Right ventricle myocardium superior (tissue), 1 donor: ENCODE measurements around the gene KLHL3. TPM values are rescaled to one million over a fixed set of nuclear protein-coding genes. Genes with fewer than 3 reads are reported as not detected.

Experiments used
- ATAC-seq: fragments of 200-7000 bp; cut with Tn5 transposase; one replicate; pipeline ENCODE4 v1.9.1; 2020; ENCODE audit warnings: mild to moderate bottlenecking; ENCODE audit not compliant: poor library complexity
- DNase-seq: peaks from one replicate; pipeline ENCODE4 v3.0.0-alpha.2; 2020
- intact Hi-C: fragments of 100-400 bp; cut with DNase I; formaldehyde crosslinking; loops from one replicate; pipeline ENCODE4 v1.11.2; 2022
- total RNA-seq: library from RNA; stranded (reverse); fragmentation: NEBNext Ultra II Directional; extraction: Animal tissue kit (Norgen Biotek cat#: 25700); gene quantifications from one replicate; pipeline ENCODE4 v1.2.1, GENCODE V29; 2021
- donor health status: DM: no; HTN: yes; CAD: no; lungs with severe emphysema.

KLHL3 gene
- total RNA-seq, 1 donor from 2014 or later, result 22.3 TPM

DNA sequence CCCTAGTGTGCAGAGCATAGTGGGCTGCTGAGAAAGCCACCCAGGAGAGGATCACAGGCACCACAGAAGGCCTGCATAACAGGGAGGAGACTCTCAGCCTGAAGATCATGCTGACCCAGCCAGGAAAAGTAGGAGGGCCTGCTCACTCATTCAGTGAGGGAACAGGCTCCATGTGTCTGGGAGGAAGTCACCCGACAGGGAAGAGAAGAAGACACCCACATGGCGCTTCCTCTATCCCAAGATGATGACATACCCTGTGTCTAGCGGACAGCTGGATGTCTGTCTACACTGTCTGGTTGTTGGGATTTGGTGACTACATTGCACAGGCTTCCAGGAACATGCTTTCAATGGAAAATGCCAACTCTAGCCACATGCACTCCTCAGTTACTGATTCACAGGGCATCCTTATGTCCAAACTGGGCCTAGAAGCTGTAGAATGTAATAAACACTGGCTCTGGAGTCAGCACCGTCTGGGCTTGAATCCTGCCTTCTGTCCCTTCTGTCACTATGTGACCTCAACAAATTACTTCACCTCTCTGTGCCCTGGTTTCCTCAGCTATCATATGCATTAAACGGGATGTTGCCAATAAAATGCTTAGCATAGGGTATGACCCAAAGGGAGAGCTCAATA lies 47.6 kb downstream of the KLHL3 start:
- DNase-seq, result no peak
- no peak for ATAC-seq
- intact Hi-C loops, result no loop called here

- ATAC-seq (no peak), DNase-seq (no peak)
- intact Hi-C loops, result no loop called here
Observed at GRCh38 chr5:137684761-137685160, 51.1 kb downstream of the KLHL3 start.

DNA sequence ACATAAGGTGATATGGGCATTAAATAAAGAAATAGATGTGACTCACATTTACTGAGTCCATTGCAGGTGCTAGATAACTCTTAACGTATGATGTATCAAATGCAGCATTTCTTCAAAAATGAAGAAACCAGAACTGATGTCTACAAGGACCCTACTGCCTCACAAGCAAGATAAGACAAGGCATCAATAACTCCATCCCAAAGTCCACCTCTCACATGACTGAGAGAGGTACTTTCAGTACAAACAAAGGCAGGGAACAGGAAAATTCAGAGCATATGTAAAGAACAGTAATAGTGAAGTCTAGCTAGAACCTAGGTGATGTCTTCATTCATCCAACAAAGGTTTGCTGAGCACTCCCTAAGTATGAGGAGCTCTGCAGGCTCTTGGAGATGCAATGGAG lies 54.7 kb downstream of the KLHL3 start:
- DNase-seq (no peak), ATAC-seq (no peak)
- intact Hi-C loops, result no loop called here

GRCh38 chr5:137679910-137680309 lies 56.0 kb downstream of the KLHL3 start:
- intact Hi-C loops, result no loop called here
- DNase-seq (no peak), ATAC-seq (no peak)

GRCh38 chr5:137679195-137679594 lies 56.7 kb downstream of the KLHL3 start:
- ATAC-seq (no peak), DNase-seq (peak; percentile 38)
- intact Hi-C loops, result no loop called here

- ATAC-seq (no peak), DNase-seq (no peak)
- intact Hi-C loops, result no loop called here
Observed at GRCh38 chr5:137672881-137673280, 63.0 kb downstream of the KLHL3 start.

DNA sequence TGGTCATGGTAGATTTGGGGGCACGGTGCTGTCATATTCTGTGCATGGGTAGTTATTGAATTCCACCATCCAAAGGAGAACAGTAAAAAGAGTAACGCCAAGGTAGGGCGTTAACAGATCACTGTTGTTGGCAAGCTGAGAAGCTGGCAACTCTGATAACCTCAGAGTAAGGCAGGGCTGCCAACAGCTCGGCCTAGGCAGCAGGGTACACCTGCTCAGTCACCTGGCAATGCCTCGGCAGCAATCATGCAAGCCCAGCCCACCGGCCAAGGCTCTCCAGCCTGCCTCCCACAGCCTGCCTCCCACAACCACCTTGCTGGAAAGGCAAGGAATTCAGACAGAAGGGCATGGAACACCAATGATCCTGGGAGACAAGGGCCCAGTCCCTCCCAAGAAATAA lies 63.9 kb downstream of the KLHL3 start:
- peak; percentile 38 for ATAC-seq

DNA sequence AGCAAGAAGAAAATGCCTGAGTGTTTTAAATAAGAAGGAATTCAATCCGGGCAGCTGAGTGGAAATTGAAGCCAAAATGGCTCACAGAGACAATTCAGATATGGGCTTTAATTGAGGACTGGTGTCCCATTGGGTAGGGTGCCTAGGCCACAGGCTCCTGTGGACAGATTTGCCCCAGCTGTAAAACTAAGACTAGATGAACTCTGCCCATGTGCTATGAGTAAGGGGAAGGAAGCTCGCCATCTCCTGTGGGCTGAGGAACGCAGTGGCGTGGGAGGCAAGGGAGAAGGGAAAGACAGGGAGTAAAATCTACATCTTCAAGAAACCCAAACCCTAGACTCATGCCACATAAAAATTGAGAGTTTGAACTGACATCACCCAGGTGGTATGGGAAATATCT lies 66.1 kb downstream of the KLHL3 start:
- intact Hi-C loops, result no loop called here
- DNase-seq (no peak), ATAC-seq (no peak)

More for the DNA sequence above, 63.9 kb downstream of the KLHL3 start:
- no peak for DNase-seq
- intact Hi-C loops, result no loop called here

DNA sequence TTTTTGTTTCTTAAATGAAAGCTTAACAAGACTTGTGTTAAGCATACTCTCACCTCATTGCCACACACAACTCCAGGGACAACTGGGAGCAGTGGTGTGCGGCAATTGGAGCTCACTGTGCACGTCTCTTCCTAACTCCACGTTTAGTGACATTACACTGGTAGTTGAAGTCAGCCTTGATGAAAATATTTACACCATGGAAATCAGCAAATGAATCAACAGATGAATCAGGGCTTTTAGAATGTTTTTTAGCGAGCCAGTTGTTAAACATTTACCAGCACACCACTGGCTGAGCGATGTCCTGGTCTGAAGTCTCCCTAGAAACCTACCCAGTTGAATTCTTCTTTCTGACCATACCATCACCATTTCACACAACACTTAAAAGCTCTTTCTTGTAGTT lies 67.3 kb downstream of the KLHL3 start:
- DNase-seq (no peak), ATAC-seq (no peak)
- intact Hi-C loops, result no loop called here

- intact Hi-C loops, result no loop called here
- no peak for DNase-seq
- ATAC-seq, result no peak
Observed at GRCh38 chr5:137667341-137667740, 68.5 kb downstream of the KLHL3 start.

- DNase-seq (no peak), ATAC-seq (peak; percentile 8)
- intact Hi-C loops, result no loop called here
Observed at GRCh38 chr5:137666901-137667300, 69.0 kb downstream of the KLHL3 start.

DNA sequence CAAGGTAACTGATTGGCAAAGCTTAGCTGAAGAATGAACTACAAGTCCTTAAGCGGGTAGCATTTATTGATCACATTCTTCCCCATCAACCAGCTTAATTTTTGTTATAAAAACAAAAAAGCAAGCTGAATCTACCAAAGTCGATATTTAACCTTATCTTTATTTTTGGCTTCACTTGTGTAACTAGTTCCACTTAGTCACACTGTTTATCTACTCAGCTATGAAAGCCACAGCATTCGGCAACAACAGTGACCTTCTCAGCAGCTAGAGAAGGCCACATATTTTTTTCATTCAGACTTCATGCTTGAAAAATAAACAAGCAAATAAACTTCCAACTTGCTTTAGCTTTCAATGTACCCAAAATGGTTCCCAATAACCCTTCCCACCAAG lies 69.4 kb downstream of the KLHL3 start:
- intact Hi-C loops, result no loop called here
- DNase-seq (no peak), ATAC-seq (peak; percentile 76)

- DNase-seq, result no peak
- intact Hi-C loops, result no loop called here
Observed at GRCh38 chr5:137665678-137666460, 70.0 kb downstream of the KLHL3 start.

GRCh38 chr5:137660349-137660817 lies 75.5 kb downstream of the KLHL3 start:
- DNase-seq (peak; percentile 54), ATAC-seq (peak; percentile 86)
- intact Hi-C loops, result loop anchor here (2.0 kb wide), 1 partner anchor 82 kb away; no protein-coding TSS in a partner anchor

More at GRCh38 chr5:137665678-137666460, 70.0 kb downstream of the KLHL3 start:
- ATAC-seq, result peak; percentile 95

DNA sequence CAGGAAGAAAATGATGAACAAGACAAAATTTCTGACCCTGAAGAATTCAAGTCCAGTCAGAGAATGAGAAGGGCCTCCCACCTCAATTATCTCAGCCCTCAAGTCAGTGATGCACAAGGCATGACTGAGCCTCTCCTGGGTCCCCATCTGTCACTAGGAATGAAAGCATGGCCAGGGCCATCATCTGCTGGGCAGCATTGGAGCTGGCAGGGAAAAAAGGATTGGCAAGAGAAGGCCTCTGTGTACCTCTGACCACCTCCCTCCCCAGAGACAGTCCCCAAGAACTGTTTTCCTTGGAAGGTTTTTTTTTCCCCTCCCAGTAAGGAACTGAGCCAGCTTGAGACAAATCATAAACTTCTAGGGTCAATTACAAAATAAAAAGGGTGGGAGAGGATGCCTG lies 76.7 kb downstream of the KLHL3 start:
- no peak for ATAC-seq
- intact Hi-C loops, result no loop called here
- no peak for DNase-seq

DNA sequence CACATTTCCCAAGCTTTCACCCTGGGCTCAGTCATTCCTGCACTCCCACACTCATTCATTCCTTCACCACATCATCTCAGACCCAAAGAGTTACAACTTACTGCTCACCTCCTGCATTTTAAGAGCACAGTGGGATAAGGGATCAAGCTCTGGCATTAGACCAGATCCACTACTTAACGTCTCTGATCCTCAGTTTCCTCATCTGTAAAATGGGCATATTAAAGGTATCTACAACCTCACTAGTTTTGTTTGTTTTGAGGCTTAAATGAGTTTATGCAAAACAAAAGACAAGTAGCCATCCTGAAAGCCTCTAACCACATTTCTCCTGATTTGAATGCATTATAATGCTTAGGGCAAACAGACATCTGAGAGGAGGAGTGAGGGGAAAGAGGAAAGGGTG lies 77.6 kb downstream of the KLHL3 start:
- intact Hi-C loops, result no loop called here
- ATAC-seq, result no peak

GRCh38 chr5:137657073-137657472 lies 78.8 kb downstream of the KLHL3 start:
- intact Hi-C loops, result no loop called here
- ATAC-seq (no peak), DNase-seq (no peak)

More for the DNA sequence above, 77.6 kb downstream of the KLHL3 start:
- DNase-seq, result no peak

DNA sequence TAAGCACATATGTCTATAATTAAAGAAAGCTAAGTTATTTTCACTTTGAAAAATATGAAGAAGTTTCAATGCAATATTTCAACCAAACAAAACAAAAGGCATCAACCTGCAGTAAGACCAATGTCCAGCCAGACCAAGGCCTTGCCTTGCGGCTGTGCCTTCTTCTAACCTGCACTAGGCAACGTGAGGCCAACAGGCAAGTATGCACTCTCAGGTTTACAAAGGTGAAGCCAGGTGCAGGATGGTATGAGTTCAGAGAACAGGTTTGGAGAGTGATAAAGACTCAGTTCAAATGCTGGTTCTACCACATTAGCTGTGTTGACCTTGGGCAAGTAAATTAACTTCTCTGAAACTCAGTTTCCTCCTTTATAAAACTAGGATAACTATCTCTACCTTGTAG lies 79.3 kb downstream of the KLHL3 start:
- intact Hi-C loops, result no loop called here
- no peak for DNase-seq

DNA sequence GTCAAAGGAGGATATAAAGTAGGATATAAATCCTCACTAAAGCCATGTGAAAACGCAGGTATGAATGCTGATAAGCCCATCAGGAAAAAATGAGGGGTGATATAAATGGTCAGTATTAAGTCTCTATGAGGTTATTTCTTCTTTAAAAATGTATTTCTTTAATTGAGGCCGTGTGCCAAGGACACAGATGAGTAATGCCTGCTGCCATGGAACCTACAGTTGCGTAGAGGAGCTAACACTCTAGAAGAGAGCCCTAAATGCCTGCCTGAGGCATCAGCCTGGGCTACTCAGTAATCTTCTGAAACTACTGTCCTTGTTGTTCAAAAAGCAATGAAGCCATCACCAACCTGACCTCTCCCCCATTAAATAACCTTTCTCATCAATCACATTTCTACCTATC lies 84.9 kb downstream of the KLHL3 start:
- intact Hi-C loops, result no loop called here
- ATAC-seq (no peak), DNase-seq (no peak)

More for the DNA sequence above, 79.3 kb downstream of the KLHL3 start:
- no peak for ATAC-seq

DNA sequence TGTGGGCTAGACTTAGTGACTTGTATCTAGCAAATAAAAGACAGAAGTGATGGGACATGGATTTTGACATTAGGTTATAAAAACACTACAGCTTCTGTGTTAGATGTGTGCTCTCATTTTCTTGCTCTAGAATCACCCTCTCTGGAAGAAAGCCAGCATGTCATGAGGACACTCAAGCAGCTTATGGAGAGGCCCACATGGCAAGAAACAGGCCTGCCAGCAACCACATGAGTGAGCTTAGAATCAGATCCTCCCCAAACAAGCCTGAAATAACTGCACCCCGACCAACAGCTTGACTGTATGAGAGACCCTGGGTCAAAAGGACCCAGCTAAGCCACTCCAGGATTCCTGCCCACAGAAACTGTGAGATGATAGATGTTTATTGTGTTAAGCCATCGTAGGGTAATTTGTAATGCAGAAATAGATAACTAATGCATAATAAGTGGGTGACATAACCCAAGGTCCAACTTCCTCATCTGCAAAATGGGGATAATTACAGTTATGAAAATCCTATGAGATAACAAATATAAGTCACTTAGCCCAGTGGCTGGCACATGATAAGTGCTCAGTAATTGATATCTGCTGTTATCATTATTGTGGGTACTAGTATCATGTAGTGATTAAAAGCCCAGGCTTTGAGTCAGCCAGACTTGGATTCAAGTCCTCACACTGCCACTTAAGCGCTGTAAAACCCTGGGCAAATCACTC lies 86.5 kb downstream of the KLHL3 start:
- intact Hi-C loops, result no loop called here
- peak; percentile 87 for ATAC-seq
- no peak for DNase-seq
